GM19455 (cell line): ENCODE measurements around the gene CA5A.
"Not testable (repeated sequence)": the region's sequence is repeated elsewhere in the genome, so short reads cannot be mapped to it uniquely, and the experiment has no call there.

ENCODE experiments used
- ATAC-seq: cut with Tn5 transposase; IDR thresholded peaks from one replicate; pipeline ENCODE4 v1.9.1; 2021; ENCODE audit not compliant: unreplicated experiment

The CA5A gene

GRCh38 chr16:87949071-87949744, 12.9 kb upstream of the CA5A start:
- ATAC-seq: no peak

- ATAC-seq: no peak
These were observed 12.4 kb upstream of the CA5A start for GRCh38 chr16:87948735-87949070.

GRCh38 chr16:87948119-87948545, 11.8 kb upstream of the CA5A start:
- ATAC-seq: no peak

- no peak for ATAC-seq
These were observed 11.2 kb upstream of the CA5A start for GRCh38 chr16:87947356-87948118.

- ATAC-seq: no peak
These were observed 10.4 kb upstream of the CA5A start for GRCh38 chr16:87946596-87947347.

GRCh38 chr16:87945351-87946042, 9.2 kb upstream of the CA5A start:
- no peak for ATAC-seq

- ATAC-seq: no peak
These were observed 6.4 kb upstream of the CA5A start for GRCh38 chr16:87942680-87943079.

GRCh38 chr16:87939562-87940423, 3.5 kb upstream of the CA5A start:
- no peak for ATAC-seq

- no peak for ATAC-seq
These were observed 2.2 kb upstream of the CA5A start for GRCh38 chr16:87938412-87938949.

GRCh38 chr16:87937231-87937542, 858 bp upstream of the CA5A start:
- ATAC-seq: not testable (repeated sequence)

- ATAC-seq: not testable (repeated sequence)
These were observed 334 bp downstream of the CA5A start for GRCh38 chr16:87936016-87936374.

- not testable (repeated sequence) for ATAC-seq
These were observed 1.4 kb downstream of the CA5A start for GRCh38 chr16:87934752-87935425.

GRCh38 chr16:87933140-87933495, 3.2 kb downstream of the CA5A start:
- ATAC-seq: no peak

GRCh38 chr16:87932475-87933139, 3.7 kb downstream of the CA5A start:
- not testable (repeated sequence) for ATAC-seq

- ATAC-seq: no peak
These were observed 4.8 kb downstream of the CA5A start for GRCh38 chr16:87931504-87931903.

- ATAC-seq: no peak
These were observed 5.9 kb downstream of the CA5A start for GRCh38 chr16:87930456-87930855.

- ATAC-seq: no peak
These were observed 6.3 kb downstream of the CA5A start for GRCh38 chr16:87929986-87930385.

- ATAC-seq: no peak
These were observed 9.2 kb downstream of the CA5A start for GRCh38 chr16:87927195-87927562.
